Smooth muscle cell (in vitro differentiated cells): Measurements from ENCODE around the gene DACH1. TPM values are rescaled to one million over a fixed set of nuclear protein-coding genes. Genes with fewer than 3 reads are reported as not detected.

ENCODE experiments used
- DNase-seq: peaks from one replicate; lab custom pipeline; 2025; ENCODE audit not compliant: unreplicated experiment; lab: John Stamatoyannopoulos, UW
- H2AFZ ChIP-seq: fragments of 200-600 bp; sonication (generic); 2 replicates; pipeline ENCODE4 v1.6.0; 2016; ENCODE audit warnings: antibody characterized with exemption, low read depth, mild to moderate bottlenecking
- H3F3A ChIP-seq: fragments of 200-600 bp; sonication (generic); 2 replicates; pipeline ENCODE4 v1.6.0; 2017; ENCODE audit warnings: antibody characterized with exemption, low read depth
- H3K27ac ChIP-seq: fragments of 200-600 bp; sonication (generic); 2 replicates; pipeline ENCODE4 v1.5.1; 2016; ENCODE audit warnings: low read depth, mild to moderate bottlenecking
- H3K27me3 ChIP-seq: fragments of 200-600 bp; sonication (generic); 2 replicates; pipeline ENCODE4 v1.6.1; 2016; ENCODE audit warnings: low read depth, mild to moderate bottlenecking
- H3K36me3 ChIP-seq: fragments of 200-600 bp; sonication (generic); 2 replicates; pipeline ENCODE4 v1.5.1; 2016; ENCODE audit warnings: low read depth
- H3K4me1 ChIP-seq: fragments of 200-600 bp; sonication (generic); 2 replicates; pipeline ENCODE4 v1.5.1; 2016; ENCODE audit warnings: low read depth
- H3K4me2 ChIP-seq: fragments of 200-600 bp; sonication (generic); 2 replicates; pipeline ENCODE4 v1.6.0; 2016; ENCODE audit warnings: mild to moderate bottlenecking
- H3K4me3 ChIP-seq: fragments of 200-600 bp; sonication (generic); 2 replicates; pipeline ENCODE4 v1.5.1; 2016; ENCODE audit warnings: mild to moderate bottlenecking
- H3K79me2 ChIP-seq: fragments of 200-600 bp; sonication (generic); 2 replicates; pipeline ENCODE4 v1.6.0; 2016; ENCODE audit warnings: low read depth, mild to moderate bottlenecking
- H3K9ac ChIP-seq: fragments of 200-600 bp; sonication (generic); 2 replicates; pipeline ENCODE4 v1.6.0; 2016; ENCODE audit warnings: low read depth
- H3K9me3 ChIP-seq: fragments of 200-600 bp; sonication (generic); replicated peaks from 2 replicates; pipeline ENCODE4 v1.5.1; 2016; ENCODE audit warnings: low read depth
- H4K20me1 ChIP-seq: fragments of 200-600 bp; sonication (generic); 2 replicates; pipeline ENCODE4 v1.6.0; 2016; ENCODE audit warnings: low read depth
- CTCF ChIP-seq: fragments of 200-600 bp; sonication (generic); IDR thresholded peaks from 2 replicates; pipeline ENCODE4 v1.5.1; 2017; ENCODE audit warnings: borderline replicate concordance, mild to moderate bottlenecking, antibody characterized with exemption; ENCODE audit not compliant: insufficient read depth, poor library complexity, severe bottlenecking
- WGBS: methylation state at CpG from one replicate; pipeline ENCODE4 v1.1.7; 2016; ENCODE audit warnings: low lambda C conversion rate; 5-methylcytosine and 5-hydroxymethylcytosine counted together
- polyA plus RNA-seq: library from polyadenylated mRNA; unstranded; fragments of >200 nt; fragmentation: Nextera tagmentation; extraction: Ambion mirVana; gene quantifications from 2 replicates; pipeline ENCODE4 v1.2.1, GENCODE V29; 2016
- total RNA-seq: library from RNA; depleted of rRNA; stranded (reverse); fragments of >200 nt; gene quantifications from 2 replicates; pipeline ENCODE4 v1.2.3, GENCODE V29; 2014

DACH1 gene
- total and polyA plus RNA-seq, 2 experiments from 2014 or later: 0.33 to 1.6 TPM

GRCh38 chr13:71596116-71596515, 270.9 kb downstream of the DACH1 start:
- Histone ChIP-seq H3K79me2 (no peaks in the 10 kb centered on the region), H3K4me1 (no peaks in the 10 kb centered on the region), H3F3A (no peaks in the 10 kb centered on the region), H3K9me3 (no peaks in the 10 kb centered on the region), H2AFZ (no peak overlapping the region), H3K4me2 (no peak overlapping the region), H4K20me1 (no peaks in the 10 kb centered on the region), H3K27ac (no peak overlapping the region), H3K4me3 (no peak overlapping the region), H3K27me3 (no peaks in the 10 kb centered on the region), H3K9ac (no peak overlapping the region), H3K36me3 (no peaks in the 10 kb centered on the region)
- TF ChIP-seq CTCF: no peak
- no peak for DNase-seq
- 64% methylated on average over 3 of the region's 3 CpGs for WGBS

- Histone ChIP-seq H3F3A (no peaks in the 10 kb centered on the region), H3K4me3 (no peak overlapping the region), H3K27me3 (no peaks in the 10 kb centered on the region), H2AFZ (no peak overlapping the region), H3K9ac (no peak overlapping the region), H4K20me1 (no peaks in the 10 kb centered on the region), H3K79me2 (no peaks in the 10 kb centered on the region), H3K9me3 (no peaks in the 10 kb centered on the region), H3K36me3 (no peaks in the 10 kb centered on the region), H3K27ac (no peak overlapping the region), H3K4me2 (no peak overlapping the region), H3K4me1 (no peaks in the 10 kb centered on the region)
- no peak for DNase-seq
- TF ChIP-seq CTCF: no peak
These were observed 273.4 kb downstream of the DACH1 start for GRCh38 chr13:71593566-71593965.

GRCh38 chr13:71591374-71591773, 275.6 kb downstream of the DACH1 start:
- H3K4me2 ChIP-seq: no peak overlapping the region
- no peaks in the 10 kb centered on the region for H3K27me3 ChIP-seq
- no peaks in the 10 kb centered on the region for H3K4me1 ChIP-seq
- no peak for TF ChIP-seq CTCF
- H2AFZ ChIP-seq: no peak overlapping the region
- no peaks in the 10 kb centered on the region for H3K9me3 ChIP-seq
- H3K36me3 ChIP-seq: no peaks in the 10 kb centered on the region
- H3K9ac ChIP-seq: no peak overlapping the region
- H4K20me1 ChIP-seq: no peaks in the 10 kb centered on the region
- H3K27ac ChIP-seq: no peak overlapping the region
- H3K4me3 ChIP-seq: no peak overlapping the region
- H3F3A ChIP-seq: no peaks in the 10 kb centered on the region
- no peaks in the 10 kb centered on the region for H3K79me2 ChIP-seq
- DNase-seq: no peak

- no peaks in the 10 kb centered on the region for H3K9me3 ChIP-seq
- WGBS: 85% methylated on average over 3 of the region's 3 CpGs
- no peaks in the 10 kb centered on the region for H3K27me3 ChIP-seq
- H3K79me2 ChIP-seq: no peaks in the 10 kb centered on the region
- DNase-seq: no peak
- no peaks in the 10 kb centered on the region for H3K36me3 ChIP-seq
- H3K4me2 ChIP-seq: no peak overlapping the region
- H3K4me1 ChIP-seq: no peaks in the 10 kb centered on the region
- no peak overlapping the region for H3K27ac ChIP-seq
- no peak for TF ChIP-seq CTCF
- no peaks in the 10 kb centered on the region for H4K20me1 ChIP-seq
- H3K4me3 ChIP-seq: no peak overlapping the region
- H3F3A ChIP-seq: no peaks in the 10 kb centered on the region
- H3K9ac ChIP-seq: no peak overlapping the region
- H2AFZ ChIP-seq: no peak overlapping the region
These were observed 276.3 kb downstream of the DACH1 start for GRCh38 chr13:71590654-71591148.
